Progenitor cell of endocrine pancreas (in vitro differentiated cells): ENCODE measurements around the gene ATG7. TPM values are rescaled to one million over a fixed set of nuclear protein-coding genes. Genes with fewer than 3 reads are reported as not detected.
"Not testable (repeated sequence)": the region's sequence is repeated elsewhere in the genome, so short reads cannot be mapped to it uniquely, and the experiment has no call there.

ENCODE experiments used
- DNase-seq: peaks from one replicate; pipeline ENCODE4 v3.0.0; 2021; ENCODE audit warnings: low spot score; ENCODE audit not compliant: unreplicated experiment
- H3K27ac Mint-ChIP-seq: 2 replicates; pipeline ENCODE4 v1.8.0; 2021; ENCODE audit warnings: mild to moderate bottlenecking, moderate library complexity, mixed read lengths
- H3K27me3 Mint-ChIP-seq: 2 replicates; pipeline ENCODE4 v1.8.0; 2021; ENCODE audit warnings: mixed read lengths
- H3K36me3 Mint-ChIP-seq: 2 replicates; pipeline ENCODE4 v1.8.0; 2022; ENCODE audit warnings: mixed read lengths; ENCODE audit not compliant: insufficient read depth
- H3K4me1 Mint-ChIP-seq: 2 replicates; pipeline ENCODE4 v1.8.0; 2021; ENCODE audit warnings: low read depth, mixed read lengths
- H3K4me3 Mint-ChIP-seq: 2 replicates; pipeline ENCODE4 v1.8.0; 2021; ENCODE audit warnings: low read depth, mild to moderate bottlenecking, moderate library complexity, mixed read lengths
- H3K9me3 Mint-ChIP-seq: 2 replicates; pipeline ENCODE4 v1.8.0; 2021; ENCODE audit warnings: low read depth, mixed read lengths
- total RNA-seq: library from RNA; stranded (reverse); gene quantifications from 2 replicates; pipeline ENCODE4 v1.2.1, GENCODE V29; 2021
- TF ChIP-seq, protein P1 (sequence below): fragments of 200-600 bp; sonication (generic); IDR thresholded peaks from one replicate; pipeline ENCODE4 v1.5.0; 2021; ENCODE audit warnings: antibody characterized with exemption, mild to moderate bottlenecking; ENCODE audit not compliant: unreplicated experiment

Gene ATG7
- total RNA-seq, 1 donor from 2014 or later = 29.1 TPM

DNA sequence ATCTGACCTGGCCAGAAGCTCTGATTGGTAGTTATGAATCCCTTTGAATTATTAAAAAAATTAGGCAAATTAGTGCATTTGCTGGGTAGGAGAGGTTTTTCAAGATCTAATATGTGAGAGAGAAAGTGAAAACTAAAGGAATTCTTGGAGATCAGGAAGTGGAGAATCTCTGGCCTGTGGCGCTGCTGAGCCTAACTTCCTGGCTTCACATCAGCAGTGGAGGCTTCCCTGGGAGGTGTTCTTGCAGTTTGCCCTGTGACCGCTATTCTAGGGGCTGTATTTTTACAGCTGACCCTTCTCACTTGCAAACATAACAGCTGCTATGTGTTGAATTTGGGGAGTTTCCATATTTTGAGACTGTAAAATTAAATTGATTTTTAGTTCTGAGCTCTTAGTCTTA is 166.4 kb downstream of the ATG7 start:
- DNase-seq = no peak
- H3K4me3 Mint-ChIP-seq = no peak overlapping the region
- no peaks in the 10 kb centered on the region for H3K36me3 Mint-ChIP-seq
- H3K4me1 Mint-ChIP-seq = no peaks in the 10 kb centered on the region
- TF ChIP-seq, protein P1, sequence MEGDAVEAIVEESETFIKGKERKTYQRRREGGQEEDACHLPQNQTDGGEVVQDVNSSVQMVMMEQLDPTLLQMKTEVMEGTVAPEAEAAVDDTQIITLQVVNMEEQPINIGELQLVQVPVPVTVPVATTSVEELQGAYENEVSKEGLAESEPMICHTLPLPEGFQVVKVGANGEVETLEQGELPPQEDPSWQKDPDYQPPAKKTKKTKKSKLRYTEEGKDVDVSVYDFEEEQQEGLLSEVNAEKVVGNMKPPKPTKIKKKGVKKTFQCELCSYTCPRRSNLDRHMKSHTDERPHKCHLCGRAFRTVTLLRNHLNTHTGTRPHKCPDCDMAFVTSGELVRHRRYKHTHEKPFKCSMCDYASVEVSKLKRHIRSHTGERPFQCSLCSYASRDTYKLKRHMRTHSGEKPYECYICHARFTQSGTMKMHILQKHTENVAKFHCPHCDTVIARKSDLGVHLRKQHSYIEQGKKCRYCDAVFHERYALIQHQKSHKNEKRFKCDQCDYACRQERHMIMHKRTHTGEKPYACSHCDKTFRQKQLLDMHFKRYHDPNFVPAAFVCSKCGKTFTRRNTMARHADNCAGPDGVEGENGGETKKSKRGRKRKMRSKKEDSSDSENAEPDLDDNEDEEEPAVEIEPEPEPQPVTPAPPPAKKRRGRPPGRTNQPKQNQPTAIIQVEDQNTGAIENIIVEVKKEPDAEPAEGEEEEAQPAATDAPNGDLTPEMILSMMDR = no peak
- no peaks in the 10 kb centered on the region for H3K9me3 Mint-ChIP-seq
- H3K27ac Mint-ChIP-seq = no peak overlapping the region
- no peaks in the 10 kb centered on the region for H3K27me3 Mint-ChIP-seq

DNA sequence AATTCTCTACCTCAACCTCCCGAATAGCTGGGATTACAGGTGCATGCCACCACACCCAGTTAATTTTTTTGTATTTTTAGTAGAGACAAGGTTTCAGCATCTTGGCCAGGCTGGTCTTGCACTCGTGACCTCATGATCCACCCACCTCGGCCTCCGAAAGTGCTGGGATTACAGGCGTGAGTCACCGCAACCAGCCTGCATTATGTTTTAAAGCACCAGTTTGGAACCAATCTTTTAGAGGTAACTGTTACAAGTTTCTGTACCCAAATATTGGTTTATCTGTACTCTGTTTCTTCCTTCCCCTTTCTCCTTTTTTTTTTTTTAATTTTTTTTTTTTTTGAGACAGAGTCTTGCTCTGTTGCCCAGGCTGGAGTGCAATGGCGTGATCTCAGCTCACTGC is 169.1 kb downstream of the ATG7 start:
- H3K36me3 Mint-ChIP-seq, H3K27me3 Mint-ChIP-seq, H3K4me1 Mint-ChIP-seq, H3K27ac Mint-ChIP-seq, H3K4me3 Mint-ChIP-seq, H3K9me3 Mint-ChIP-seq, DNase-seq: not testable (repeated sequence)

DNA sequence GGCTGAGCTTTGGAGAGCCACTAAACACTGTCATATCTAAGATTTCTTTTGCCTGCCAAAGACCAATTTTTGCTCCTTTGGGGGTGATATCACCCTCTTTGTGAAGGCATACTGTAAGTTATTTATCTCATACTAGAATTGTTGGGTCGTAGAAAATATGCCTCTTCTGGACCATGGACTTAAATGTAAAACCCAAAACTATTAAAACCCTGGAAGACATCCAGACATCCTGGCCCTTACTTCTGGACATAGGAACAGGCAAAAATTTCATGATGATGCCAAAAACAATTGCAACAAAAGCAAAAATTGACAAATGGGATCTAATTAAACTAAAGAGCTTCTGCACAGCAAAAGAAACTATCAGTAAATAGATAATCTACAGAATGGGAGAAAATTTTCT is 172.2 kb downstream of the ATG7 start:
- H3K27ac Mint-ChIP-seq = no peak overlapping the region
- peaks cover 1% of the 10 kb centered on the region for H3K36me3 Mint-ChIP-seq
- H3K9me3 Mint-ChIP-seq = peaks cover 3% of the 10 kb centered on the region
- no peak overlapping the region for H3K4me3 Mint-ChIP-seq
- H3K27me3 Mint-ChIP-seq = no peaks in the 10 kb centered on the region
- DNase-seq = no peak
- no peaks in the 10 kb centered on the region for H3K4me1 Mint-ChIP-seq
- TF ChIP-seq, protein P1 = no peak

DNA sequence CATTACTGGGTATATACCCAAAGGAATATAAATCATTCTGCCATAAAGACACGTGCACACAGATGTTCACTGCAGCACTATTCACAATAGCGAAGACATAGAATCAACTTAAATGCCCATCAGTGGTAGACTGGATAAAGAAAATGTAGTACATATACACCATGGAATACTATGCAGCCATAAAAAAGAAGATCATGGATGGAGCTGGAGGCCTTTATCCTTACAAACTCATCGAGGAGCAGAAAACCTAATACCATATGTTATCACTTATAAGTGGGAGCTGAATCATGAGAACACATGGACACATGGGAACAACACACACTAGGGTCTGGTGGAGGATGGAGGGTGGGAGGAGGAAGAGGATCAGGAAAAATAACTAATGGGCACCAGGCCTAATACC is 173.0 kb downstream of the ATG7 start:
- DNase-seq, H3K36me3 Mint-ChIP-seq, H3K4me3 Mint-ChIP-seq, H3K4me1 Mint-ChIP-seq, H3K27me3 Mint-ChIP-seq, H3K9me3 Mint-ChIP-seq, H3K27ac Mint-ChIP-seq: not testable (repeated sequence)

DNA sequence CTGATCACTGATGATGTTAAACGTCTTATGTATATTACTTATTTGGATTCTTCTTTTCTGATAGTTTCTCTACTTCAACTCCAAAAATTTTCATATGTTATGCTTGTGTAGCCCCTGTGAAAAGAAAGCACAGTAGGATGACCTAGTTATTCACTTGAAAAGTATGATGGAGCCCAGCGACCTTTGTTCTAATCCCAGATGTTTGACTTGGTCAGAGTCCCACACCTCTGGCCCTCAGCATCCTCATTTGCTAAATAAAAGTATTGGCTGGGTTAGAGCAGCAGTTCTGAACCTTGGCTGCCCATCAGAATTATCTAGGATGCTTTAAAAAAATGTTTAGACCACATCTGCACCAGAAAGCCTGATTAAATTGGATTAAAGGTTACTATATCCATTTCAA is 173.7 kb downstream of the ATG7 start:
- Mint-ChIP-seq H3K4me1 (no peaks in the 10 kb centered on the region), H3K36me3 (peaks cover 1% of the 10 kb centered on the region), H3K27ac (no peak overlapping the region), H3K9me3 (peaks cover 3% of the 10 kb centered on the region), H3K4me3 (no peak overlapping the region), H3K27me3 (no peaks in the 10 kb centered on the region)
- no peak for DNase-seq
- TF ChIP-seq, protein P1 = no peak

DNA sequence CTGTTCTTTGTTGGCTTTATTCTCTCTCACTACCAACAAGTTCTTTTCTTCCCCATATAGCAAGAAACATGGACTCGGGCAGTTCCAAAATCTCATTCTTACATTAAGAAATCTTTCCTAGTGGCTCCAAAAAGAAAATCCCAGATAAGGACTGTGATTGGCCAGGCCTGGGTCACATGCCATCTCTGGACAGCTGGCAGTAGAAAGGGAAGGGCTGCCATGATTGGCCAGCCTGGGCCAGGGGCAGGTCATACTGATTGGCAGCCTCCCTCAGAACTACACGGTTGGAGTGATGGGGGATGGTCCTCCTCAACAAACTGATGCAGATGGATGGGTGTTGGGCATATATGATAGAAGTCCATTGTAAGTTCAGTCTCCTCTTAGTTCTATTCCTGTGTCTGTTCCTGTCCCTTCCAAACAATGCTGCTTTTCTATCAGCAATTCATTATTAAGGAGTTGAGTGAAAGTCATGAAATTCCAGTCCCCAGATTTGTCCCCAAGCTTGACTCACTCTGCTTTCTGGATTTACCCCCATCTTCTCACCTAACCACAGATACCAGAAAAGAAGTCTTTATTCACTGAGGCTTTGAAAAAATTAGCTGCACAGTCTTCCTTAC is 175.5 kb downstream of the ATG7 start:
- Mint-ChIP-seq H3K27me3 (no peaks in the 10 kb centered on the region), H3K4me3 (no peak overlapping the region), H3K9me3 (peaks cover 3% of the 10 kb centered on the region), H3K27ac (no peak overlapping the region), H3K4me1 (no peaks in the 10 kb centered on the region), H3K36me3 (peaks cover 1% of the 10 kb centered on the region)
- no peak for DNase-seq
- TF ChIP-seq, protein P1 = no peak
